H9 (cell line): ENCODE measurements around the gene CALR3. TPM values are rescaled to one million over a fixed set of nuclear protein-coding genes. Genes with fewer than 3 reads are reported as not detected.

Experiments used
- DNase-seq: peaks from one replicate; pipeline ENCODE4 v3.0.0-alpha.2; 2017
- H2AFZ ChIP-seq: one replicate; pipeline ENCODE4 v1.6.1; 2013; ENCODE audit warnings: mild to moderate bottlenecking, low read length, control low read depth, moderate library complexity
- H2AK5ac ChIP-seq: 2 replicates; pipeline ENCODE4 v1.6.1; 2013; ENCODE audit warnings: low read length, control low read depth, mixed read lengths; ENCODE audit not compliant: insufficient read length
- H2BK120ac ChIP-seq: one replicate; pipeline ENCODE4 v1.6.1; 2013; ENCODE audit warnings: low read depth, mild to moderate bottlenecking, low read length, control low read depth, inconsistent platforms; ENCODE audit not compliant: poor library complexity, severe bottlenecking
- H2BK12ac ChIP-seq: 2 replicates; pipeline ENCODE4 v1.6.1; 2013; ENCODE audit warnings: low read length, control low read depth, mixed read lengths, low read depth; ENCODE audit not compliant: insufficient read length
- H2BK15ac ChIP-seq: 2 replicates; pipeline ENCODE4 v1.6.1; 2013; ENCODE audit warnings: low read depth, low read length, control low read depth
- H2BK20ac ChIP-seq: one replicate; pipeline ENCODE4 v1.6.1; 2013; ENCODE audit warnings: low read depth, mild to moderate bottlenecking, low read length, control low read depth, inconsistent platforms; ENCODE audit not compliant: poor library complexity, severe bottlenecking
- H2BK5ac ChIP-seq: 2 replicates; pipeline ENCODE4 v1.6.1; 2013; ENCODE audit warnings: low read length, control low read depth, mixed read lengths; ENCODE audit not compliant: insufficient read length
- H3K14ac ChIP-seq: 2 replicates; pipeline ENCODE4 v1.6.1; 2013; ENCODE audit warnings: low read length, control low read depth; ENCODE audit not compliant: insufficient read depth
- H3K18ac ChIP-seq: 2 replicates; pipeline ENCODE4 v1.6.1; 2013; ENCODE audit warnings: low read depth, mild to moderate bottlenecking, mixed read lengths, low read length, control low read depth; ENCODE audit not compliant: insufficient read length
- H3K23ac ChIP-seq: 2 replicates; pipeline ENCODE4 v1.6.1; 2013; ENCODE audit warnings: low read length, control low read depth, mixed read lengths, low read depth; ENCODE audit not compliant: insufficient read length
- H3K23me2 ChIP-seq: 2 replicates; pipeline ENCODE4 v1.6.1; 2013; ENCODE audit warnings: low read depth, mild to moderate bottlenecking, mixed read lengths, low read length, control low read depth; ENCODE audit not compliant: insufficient read length, poor library complexity, severe bottlenecking
- H3K27ac ChIP-seq: 2 replicates; pipeline ENCODE4 v1.5.1; 2013; ENCODE audit warnings: low read length, control low read depth, mixed read lengths, low read depth; ENCODE audit not compliant: insufficient read length
- H3K27me3 ChIP-seq: 2 replicates; pipeline ENCODE4 v1.6.1; 2013; ENCODE audit warnings: low read length, control low read depth, inconsistent platforms; ENCODE audit not compliant: insufficient read depth
- H3K4ac ChIP-seq: 2 replicates; pipeline ENCODE4 v1.6.1; 2013; ENCODE audit warnings: low read depth, mild to moderate bottlenecking, control low read depth, inconsistent platforms, low read length, moderate library complexity
- H3K4me1 ChIP-seq: 2 replicates; pipeline ENCODE4 v1.6.1; 2013; ENCODE audit warnings: low read length, control low read depth, inconsistent platforms; ENCODE audit not compliant: insufficient read depth
- H3K4me2 ChIP-seq: 2 replicates; pipeline ENCODE4 v1.6.1; 2013; ENCODE audit warnings: low read length, control low read depth, mixed read lengths; ENCODE audit not compliant: insufficient read length, insufficient read depth
- H3K56ac ChIP-seq: 2 replicates; pipeline ENCODE4 v1.6.1; 2013; ENCODE audit warnings: low read depth, mild to moderate bottlenecking, mixed read lengths, low read length, control low read depth; ENCODE audit not compliant: insufficient read length
- H3K79me1 ChIP-seq: 2 replicates; pipeline ENCODE4 v1.6.1; 2013; ENCODE audit warnings: low read depth, mild to moderate bottlenecking, moderate library complexity, low read length, control low read depth, inconsistent platforms; ENCODE audit not compliant: insufficient read depth, poor library complexity, severe bottlenecking
- H3K79me2 ChIP-seq: 2 replicates; pipeline ENCODE4 v1.6.1; 2013; ENCODE audit warnings: low read length, control low read depth, inconsistent platforms; ENCODE audit not compliant: insufficient read depth
- H3K9ac ChIP-seq: 2 replicates; pipeline ENCODE4 v1.6.1; 2013; ENCODE audit warnings: low read length, control low read depth, mixed read lengths; ENCODE audit not compliant: insufficient read length; ENCODE audit errors: extremely low read depth
- H3K9me3 ChIP-seq: one replicate; pipeline ENCODE4 v1.6.1; 2013; ENCODE audit warnings: low read depth, low read length, inconsistent platforms; ENCODE audit not compliant: control insufficient read depth
- H3T11ph ChIP-seq: one replicate; pipeline ENCODE4 v1.6.1; 2013; ENCODE audit warnings: mild to moderate bottlenecking, low read length, control low read depth, inconsistent platforms
- H4K20me1 ChIP-seq: one replicate; pipeline ENCODE4 v1.6.1; 2013; ENCODE audit not compliant: control insufficient read depth, insufficient read length, insufficient read depth
- H4K5ac ChIP-seq: 2 replicates; pipeline ENCODE4 v1.6.1; 2013; ENCODE audit warnings: low read depth, mild to moderate bottlenecking, mixed read lengths, low read length, control low read depth; ENCODE audit not compliant: insufficient read length
- H4K8ac ChIP-seq: replicated peaks from 2 replicates; pipeline ENCODE4 v1.6.1; 2013; ENCODE audit warnings: low read length, control low read depth, mixed read lengths, low read depth; ENCODE audit not compliant: insufficient read length
- H4K91ac ChIP-seq: 2 replicates; pipeline ENCODE4 v1.6.1; 2013; ENCODE audit warnings: low read depth, mild to moderate bottlenecking, moderate library complexity, mixed read lengths, low read length, control low read depth; ENCODE audit not compliant: insufficient read length
- H3K27ac Mint-ChIP-seq, 3 experiments: 2 replicates in 2 of 3; 3 replicates in 1 of 3; pipeline ENCODE4 v1.8.0; 2020 to 2021; ENCODE audit warnings: mixed read lengths in 3 of 3, mild to moderate bottlenecking in 1 of 3, moderate library complexity in 1 of 3
- H3K27me3 Mint-ChIP-seq: 2 replicates; pipeline ENCODE4 v1.8.0; 2021; ENCODE audit warnings: low read depth, mild to moderate bottlenecking, moderate library complexity, mixed read lengths
- H3K36me3 Mint-ChIP-seq, 3 experiments: 2 replicates in 2 of 3; 3 replicates in 1 of 3; pipeline ENCODE4 v1.8.0; 2020 to 2021; ENCODE audit warnings: low read depth in 3 of 3, mixed read lengths in 3 of 3; ENCODE audit not compliant: insufficient read depth in 1 of 3
- H3K4me1 Mint-ChIP-seq, 2 experiments: 2 replicates each; pipeline ENCODE4 v1.8.0; 2020; ENCODE audit warnings: mixed read lengths in 2 of 2
- H3K4me3 Mint-ChIP-seq, 2 experiments: 2 replicates in 1 of 2; 3 replicates in 1 of 2; pipeline ENCODE4 v1.8.0; 2020 to 2021; ENCODE audit warnings: mild to moderate bottlenecking in 2 of 2, mixed read lengths in 2 of 2, moderate library complexity in 1 of 2
- H3K9me3 Mint-ChIP-seq, 2 experiments: 2 replicates in 1 of 2; 3 replicates in 1 of 2; pipeline ENCODE4 v1.8.0; 2020; ENCODE audit warnings: mild to moderate bottlenecking in 2 of 2, mixed read lengths in 2 of 2, moderate library complexity in 1 of 2
- WGBS: extraction: QIAGEN DNeasy Blood & Tissue Kit; methylation state at CpG from one replicate; pipeline ENCODE4 v1.1.7; 2013; ENCODE audit warnings: missing lambda C conversion rate, low lambda C conversion rate, mixed read lengths; ENCODE audit not compliant: insufficient read length; ENCODE audit errors: extremely low coverage; 5-methylcytosine and 5-hydroxymethylcytosine counted together
- total RNA-seq: library from RNA; stranded (reverse); gene quantifications from 2 replicates; pipeline ENCODE4 v1.2.1, GENCODE V29; 2021
- TF ChIP-seq, protein P1 (sequence below): fragments of 200-600 bp; sonication (generic); conservative IDR thresholded peaks from 3 replicates; pipeline ENCODE4 v1.8.0; 2021; ENCODE audit warnings: antibody characterized with exemption, mild to moderate bottlenecking

Gene CALR3
- total RNA-seq, 1 experiment from 2014 or later = 0.44 TPM

DNA sequence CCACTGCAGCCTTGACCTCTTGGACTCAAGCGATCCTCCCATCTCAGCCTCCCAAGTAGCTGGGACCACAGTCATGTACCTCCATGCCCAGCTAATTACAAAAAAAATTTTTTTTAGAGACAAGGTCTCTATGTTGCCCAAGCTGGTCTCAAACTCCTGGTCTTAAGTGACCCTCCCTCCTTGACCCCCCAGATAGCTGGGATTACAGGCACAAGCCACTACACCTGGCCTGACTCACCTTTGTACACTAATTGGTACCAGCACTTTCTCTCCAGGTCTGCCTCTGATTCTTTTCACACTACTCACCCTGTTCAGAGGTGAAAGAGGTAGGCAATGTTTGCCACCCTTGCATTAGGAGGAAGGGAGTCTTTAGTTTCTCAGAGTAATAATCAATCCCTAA, 18.7 kb downstream of the CALR3 start:
- Histone ChIP-seq H2BK5ac (no peak overlapping the region), H3K4ac (no peak overlapping the region), H2BK20ac (no peak overlapping the region), H3K56ac (no peak overlapping the region), H3K27me3 (no peaks in the 10 kb centered on the region), H3T11ph (no peak overlapping the region), H3K27ac (no peak overlapping the region), H2AFZ (no peak overlapping the region), H2AK5ac (no peak overlapping the region), H4K5ac (no peak overlapping the region), H3K4me2 (no peak overlapping the region), H2BK12ac (no peak overlapping the region), H3K79me2 (no peaks in the 10 kb centered on the region), H3K4me1 (no peaks in the 10 kb centered on the region), H3K23ac (no peak overlapping the region), H4K91ac (no peak overlapping the region), H4K8ac (no peak overlapping the region), H3K9ac (no peak overlapping the region), H3K14ac (no peak overlapping the region), H3K18ac (no peak overlapping the region), H2BK120ac (no peak overlapping the region), H3K9me3 (no peaks in the 10 kb centered on the region), H3K23me2 (peaks cover 1% of the 10 kb centered on the region), H2BK15ac (no peak overlapping the region), H4K20me1 (no peaks in the 10 kb centered on the region), H3K79me1 (no peaks in the 10 kb centered on the region)
- Mint-ChIP-seq H3K36me3 (no peaks in the 10 kb centered on the region), H3K27me3 (peaks cover 1% of the 10 kb centered on the region), H3K4me1 (peaks cover 0 to 3% of the 10 kb centered on the region in 2 experiments; a peak in 1 of 4 replicates), H3K4me3 (no peak overlapping the region), H3K9me3 (peaks cover 7 to 11% of the 10 kb centered on the region in 2 experiments; a peak in 4 of 5 replicates), H3K27ac (no peak overlapping the region; a peak in 1 of 7 replicates)
- TF ChIP-seq, protein P1, sequence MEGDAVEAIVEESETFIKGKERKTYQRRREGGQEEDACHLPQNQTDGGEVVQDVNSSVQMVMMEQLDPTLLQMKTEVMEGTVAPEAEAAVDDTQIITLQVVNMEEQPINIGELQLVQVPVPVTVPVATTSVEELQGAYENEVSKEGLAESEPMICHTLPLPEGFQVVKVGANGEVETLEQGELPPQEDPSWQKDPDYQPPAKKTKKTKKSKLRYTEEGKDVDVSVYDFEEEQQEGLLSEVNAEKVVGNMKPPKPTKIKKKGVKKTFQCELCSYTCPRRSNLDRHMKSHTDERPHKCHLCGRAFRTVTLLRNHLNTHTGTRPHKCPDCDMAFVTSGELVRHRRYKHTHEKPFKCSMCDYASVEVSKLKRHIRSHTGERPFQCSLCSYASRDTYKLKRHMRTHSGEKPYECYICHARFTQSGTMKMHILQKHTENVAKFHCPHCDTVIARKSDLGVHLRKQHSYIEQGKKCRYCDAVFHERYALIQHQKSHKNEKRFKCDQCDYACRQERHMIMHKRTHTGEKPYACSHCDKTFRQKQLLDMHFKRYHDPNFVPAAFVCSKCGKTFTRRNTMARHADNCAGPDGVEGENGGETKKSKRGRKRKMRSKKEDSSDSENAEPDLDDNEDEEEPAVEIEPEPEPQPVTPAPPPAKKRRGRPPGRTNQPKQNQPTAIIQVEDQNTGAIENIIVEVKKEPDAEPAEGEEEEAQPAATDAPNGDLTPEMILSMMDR = no peak
- no peak for DNase-seq
- WGBS = no CpG with 5 or more reads among the region's 1 CpG
